ENCODE measurements around the gene SCN10A.

DNA sequence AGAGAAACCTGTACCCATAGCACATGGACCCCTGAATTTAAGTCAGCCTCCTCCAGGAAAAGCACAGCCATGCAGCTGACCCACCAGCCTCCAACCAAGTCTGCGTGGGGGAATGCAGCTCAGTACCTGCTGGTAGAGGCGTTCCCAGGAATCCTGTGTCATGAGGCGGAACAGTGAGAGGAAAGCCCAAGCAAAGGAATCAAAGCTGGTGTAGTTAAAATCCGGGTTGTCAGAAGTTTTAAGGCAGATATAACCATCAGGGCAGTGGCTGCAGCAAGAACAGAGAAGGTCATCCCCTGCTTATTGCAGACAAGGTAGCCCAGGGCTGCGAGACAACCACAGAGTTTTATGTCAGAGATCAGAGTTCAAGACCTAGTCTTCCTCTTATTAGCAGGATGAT, 59.1 kb downstream of the SCN10A start:
- TF ChIP-seq KDM1A (IDR thresholded peaks at IDR 0.05) (no peak), EHMT2 (IDR thresholded peaks at IDR 0.05) (no peak), NFE2L1 (tag; IDR thresholded peaks at IDR 0.05; ENCODE audit: borderline replicate concordance, low read depth) (no peak), JUND (IDR thresholded peaks at IDR 0.05; ENCODE audit: borderline replicate concordance, low read depth, low read length) (no peak), JUND (tag; IDR thresholded peaks at IDR 0.05; ENCODE audit: borderline replicate concordance, low read depth, low read length) (no peak), ZKSCAN8 (CRISPR knock-in tag; IDR thresholded peaks at IDR 0.05) (no peak), PHF21A (IDR thresholded peaks at IDR 0.05; ENCODE audit: borderline replicate concordance, low read depth) (no peak), ZNF354B (CRISPR knock-in tag; IDR thresholded peaks at IDR 0.05) (no peak)
- TF ChIP-seq, protein P1, sequence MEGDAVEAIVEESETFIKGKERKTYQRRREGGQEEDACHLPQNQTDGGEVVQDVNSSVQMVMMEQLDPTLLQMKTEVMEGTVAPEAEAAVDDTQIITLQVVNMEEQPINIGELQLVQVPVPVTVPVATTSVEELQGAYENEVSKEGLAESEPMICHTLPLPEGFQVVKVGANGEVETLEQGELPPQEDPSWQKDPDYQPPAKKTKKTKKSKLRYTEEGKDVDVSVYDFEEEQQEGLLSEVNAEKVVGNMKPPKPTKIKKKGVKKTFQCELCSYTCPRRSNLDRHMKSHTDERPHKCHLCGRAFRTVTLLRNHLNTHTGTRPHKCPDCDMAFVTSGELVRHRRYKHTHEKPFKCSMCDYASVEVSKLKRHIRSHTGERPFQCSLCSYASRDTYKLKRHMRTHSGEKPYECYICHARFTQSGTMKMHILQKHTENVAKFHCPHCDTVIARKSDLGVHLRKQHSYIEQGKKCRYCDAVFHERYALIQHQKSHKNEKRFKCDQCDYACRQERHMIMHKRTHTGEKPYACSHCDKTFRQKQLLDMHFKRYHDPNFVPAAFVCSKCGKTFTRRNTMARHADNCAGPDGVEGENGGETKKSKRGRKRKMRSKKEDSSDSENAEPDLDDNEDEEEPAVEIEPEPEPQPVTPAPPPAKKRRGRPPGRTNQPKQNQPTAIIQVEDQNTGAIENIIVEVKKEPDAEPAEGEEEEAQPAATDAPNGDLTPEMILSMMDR (IDR thresholded peaks at IDR 0.05 in 2 of 3, conservative IDR thresholded peaks at IDR 0.05 in 1 of 3; ENCODE audit: insufficient read depth in 2 of 3, low read depth in 1 of 3, low read length in 3 of 3): no peak
